Skeletal muscle satellite cell (primary cell): ENCODE results near the gene ARL2BP.

Source experiments
- H3K27me3 ChIP-seq: 2 replicates; pipeline ENCODE4 v1.7.0; 2013; ENCODE audit warnings: low read length; ENCODE audit not compliant: control insufficient read depth, insufficient read depth
- H3K36me3 ChIP-seq: 2 replicates; pipeline ENCODE4 v1.7.0; 2013; ENCODE audit warnings: mild to moderate bottlenecking, control low read depth, low read length; ENCODE audit not compliant: insufficient read depth
- H3K4me1 ChIP-seq: 2 replicates; pipeline ENCODE4 v1.7.0; 2013; ENCODE audit warnings: low read length; ENCODE audit not compliant: control insufficient read depth, insufficient read depth
- H3K4me2 ChIP-seq: 2 replicates; pipeline ENCODE4 v1.7.0; 2013; ENCODE audit warnings: mild to moderate bottlenecking, low read length
- H3K4me3 ChIP-seq: 2 replicates; pipeline ENCODE4 v1.7.0; 2013; ENCODE audit warnings: low read length
- H3K9ac ChIP-seq: 2 replicates; pipeline ENCODE4 v1.7.0; 2013; ENCODE audit warnings: mild to moderate bottlenecking, low read depth, low read length, moderate library complexity
- H3K9me3 ChIP-seq: replicated peaks from 2 replicates; pipeline ENCODE4 v1.7.0; 2013; ENCODE audit warnings: mild to moderate bottlenecking, control low read depth, low read length

The ARL2BP gene

GRCh38 chr16:57297856-57298255 lies 52.8 kb downstream of the ARL2BP start:
- Histone ChIP-seq H3K4me1 (peaks cover 11% of the 10 kb centered on the region), H3K36me3 (no peaks in the 10 kb centered on the region), H3K27me3 (no peaks in the 10 kb centered on the region), H3K4me2 (no peak overlapping the region), H3K4me3 (no peak overlapping the region), H3K9ac (no peak overlapping the region), H3K9me3 (no peaks in the 10 kb centered on the region)

GRCh38 chr16:57299009-57299718 lies 54.1 kb downstream of the ARL2BP start:
- Histone ChIP-seq H3K27me3 (peaks cover 10% of the 10 kb centered on the region), H3K36me3 (no peaks in the 10 kb centered on the region), H3K9me3 (no peaks in the 10 kb centered on the region), H3K4me1 (peaks cover 11% of the 10 kb centered on the region), H3K4me3 (peak overlapping the region; percentile 67), H3K9ac (peak overlapping the region; percentile 74), H3K4me2 (peak overlapping the region; percentile 77)

GRCh38 chr16:57299719-57300386 lies 54.8 kb downstream of the ARL2BP start:
- peak overlapping the region; percentile 67 for H3K4me3 ChIP-seq
- H3K36me3 ChIP-seq: no peaks in the 10 kb centered on the region
- peaks cover 11% of the 10 kb centered on the region for H3K4me1 ChIP-seq
- H3K9ac ChIP-seq: peak overlapping the region; percentile 74
- no peaks in the 10 kb centered on the region for H3K9me3 ChIP-seq
- H3K27me3 ChIP-seq: peaks cover 13% of the 10 kb centered on the region
- H3K4me2 ChIP-seq: peak overlapping the region; percentile 77

GRCh38 chr16:57300387-57301125 lies 55.5 kb downstream of the ARL2BP start:
- H3K4me3 ChIP-seq: peak overlapping the region; percentile 52
- no peaks in the 10 kb centered on the region for H3K9me3 ChIP-seq
- H3K4me2 ChIP-seq: peak overlapping the region; percentile 77
- peak overlapping the region; percentile 45 for H3K9ac ChIP-seq
- peaks cover 11% of the 10 kb centered on the region for H3K4me1 ChIP-seq
- no peaks in the 10 kb centered on the region for H3K36me3 ChIP-seq
- H3K27me3 ChIP-seq: peaks cover 18% of the 10 kb centered on the region

- Histone ChIP-seq H3K27me3 (peaks cover 20% of the 10 kb centered on the region), H3K9me3 (no peaks in the 10 kb centered on the region), H3K4me2 (peak overlapping the region; percentile 73), H3K36me3 (no peaks in the 10 kb centered on the region), H3K4me1 (peaks cover 11% of the 10 kb centered on the region), H3K9ac (no peak overlapping the region), H3K4me3 (no peak overlapping the region)
These were observed 56.2 kb downstream of the ARL2BP start for GRCh38 chr16:57301126-57301817.
